ENCODE measurements around the gene PAN3. TPM values are rescaled to one million over a fixed set of nuclear protein-coding genes. Genes with fewer than 3 reads are reported as not detected.

Gene PAN3
- polyA plus RNA-seq, 1 experiment, result 10.7 TPM

DNA sequence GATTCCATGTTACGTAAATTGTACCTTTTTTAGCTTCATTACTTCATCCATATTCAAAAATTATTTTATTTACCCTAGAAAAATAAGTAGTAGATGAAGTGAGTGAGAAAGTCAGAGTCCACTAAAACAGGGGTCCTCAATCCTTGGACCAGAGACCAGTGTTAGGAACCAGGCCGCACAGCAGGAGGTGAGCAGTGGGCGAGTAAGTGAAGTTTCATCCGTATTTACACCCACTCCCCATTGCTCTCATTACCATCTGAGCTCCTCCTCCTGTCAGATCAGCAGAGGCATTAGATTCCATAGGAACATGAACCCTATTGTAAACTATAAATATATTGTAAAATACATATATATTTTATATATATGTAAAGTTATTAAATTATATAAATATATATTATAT lies 119.0 kb downstream of the PAN3 start:
- peaks cover 2% of the 10 kb centered on the region; the same call in 1 of the 2 replicates for H3K36me3 ChIP-seq (ENCODE audit: control insufficient read depth, insufficient read depth, low read length)
- H3K4me3 ChIP-seq (ENCODE audit: low read depth, low read length), result no peak overlapping the region
- ChIA-PET POLR2A (no interaction called here), CTCF (no interaction called here)
- no peak for DNase-seq (ENCODE audit: low read depth)
- H3K27me3 ChIP-seq (ENCODE audit: control insufficient read depth, insufficient read depth, low read length), result no peaks in the 10 kb centered on the region
- TF ChIP-seq, protein P1, sequence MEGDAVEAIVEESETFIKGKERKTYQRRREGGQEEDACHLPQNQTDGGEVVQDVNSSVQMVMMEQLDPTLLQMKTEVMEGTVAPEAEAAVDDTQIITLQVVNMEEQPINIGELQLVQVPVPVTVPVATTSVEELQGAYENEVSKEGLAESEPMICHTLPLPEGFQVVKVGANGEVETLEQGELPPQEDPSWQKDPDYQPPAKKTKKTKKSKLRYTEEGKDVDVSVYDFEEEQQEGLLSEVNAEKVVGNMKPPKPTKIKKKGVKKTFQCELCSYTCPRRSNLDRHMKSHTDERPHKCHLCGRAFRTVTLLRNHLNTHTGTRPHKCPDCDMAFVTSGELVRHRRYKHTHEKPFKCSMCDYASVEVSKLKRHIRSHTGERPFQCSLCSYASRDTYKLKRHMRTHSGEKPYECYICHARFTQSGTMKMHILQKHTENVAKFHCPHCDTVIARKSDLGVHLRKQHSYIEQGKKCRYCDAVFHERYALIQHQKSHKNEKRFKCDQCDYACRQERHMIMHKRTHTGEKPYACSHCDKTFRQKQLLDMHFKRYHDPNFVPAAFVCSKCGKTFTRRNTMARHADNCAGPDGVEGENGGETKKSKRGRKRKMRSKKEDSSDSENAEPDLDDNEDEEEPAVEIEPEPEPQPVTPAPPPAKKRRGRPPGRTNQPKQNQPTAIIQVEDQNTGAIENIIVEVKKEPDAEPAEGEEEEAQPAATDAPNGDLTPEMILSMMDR (IDR thresholded peaks at IDR 0.05; ENCODE audit: insufficient read depth, low read depth, low read length), result no peak

DNA sequence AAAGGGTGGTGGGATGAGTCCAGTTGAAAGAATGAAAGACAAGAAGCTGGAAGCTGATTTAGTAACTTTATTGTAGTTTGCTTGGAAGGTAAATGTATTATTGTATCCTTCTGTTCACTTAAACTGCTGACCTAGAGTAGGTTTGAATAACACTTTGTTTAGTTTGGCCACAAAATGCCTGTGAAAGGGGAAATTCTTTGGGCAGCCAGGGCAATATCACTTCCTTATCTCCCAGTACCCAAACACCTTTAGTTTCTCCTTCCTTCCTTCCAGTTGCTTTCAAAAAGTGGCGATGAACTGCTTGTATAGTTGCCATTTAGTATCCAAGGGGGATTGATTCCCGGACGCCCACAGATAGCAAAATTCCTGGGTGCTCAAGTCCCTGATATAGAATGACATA lies 120.1 kb downstream of the PAN3 start:
- H3K4me3 ChIP-seq (ENCODE audit: low read depth, low read length), result no peak overlapping the region
- ChIA-PET POLR2A (no interaction called here), CTCF (no interaction called here)
- TF ChIP-seq, protein P1 (IDR thresholded peaks at IDR 0.05; ENCODE audit: insufficient read depth, low read depth, low read length), result no peak
- peaks cover 2% of the 10 kb centered on the region; the same call in 1 of the 2 replicates for H3K36me3 ChIP-seq (ENCODE audit: control insufficient read depth, insufficient read depth, low read length)
- DNase-seq (ENCODE audit: low read depth), result no peak
- H3K27me3 ChIP-seq (ENCODE audit: control insufficient read depth, insufficient read depth, low read length), result no peaks in the 10 kb centered on the region

DNA sequence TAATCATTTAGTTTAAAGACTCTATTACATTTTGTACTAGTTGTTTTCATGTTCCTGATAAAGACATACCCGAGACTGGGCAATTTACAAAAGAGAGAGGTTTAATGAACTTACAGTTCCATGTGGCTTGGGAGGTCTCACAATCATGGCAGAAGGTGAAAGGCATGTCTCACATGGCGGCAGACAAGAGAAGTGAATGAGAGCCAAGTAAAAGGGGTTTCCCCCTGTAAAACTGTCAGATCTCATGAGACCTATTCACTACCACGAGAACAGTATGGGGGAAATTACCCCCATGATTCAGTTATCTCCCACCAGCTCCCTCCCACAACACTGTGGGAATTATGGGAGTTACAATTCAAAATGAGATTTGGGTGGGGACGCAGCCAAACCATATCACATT lies 129.2 kb downstream of the PAN3 start:
- H3K4me3 ChIP-seq (ENCODE audit: low read depth, low read length), result no peak overlapping the region
- ChIA-PET POLR2A (no interaction called here), CTCF (no interaction called here)
- peaks cover 5% of the 10 kb centered on the region for H3K36me3 ChIP-seq (ENCODE audit: control insufficient read depth, insufficient read depth, low read length)
- DNase-seq (ENCODE audit: low read depth), result no peak
- no peaks in the 10 kb centered on the region for H3K27me3 ChIP-seq (ENCODE audit: control insufficient read depth, insufficient read depth, low read length)
- TF ChIP-seq, protein P1 (IDR thresholded peaks at IDR 0.05; ENCODE audit: insufficient read depth, low read depth, low read length), result no peak

DNA sequence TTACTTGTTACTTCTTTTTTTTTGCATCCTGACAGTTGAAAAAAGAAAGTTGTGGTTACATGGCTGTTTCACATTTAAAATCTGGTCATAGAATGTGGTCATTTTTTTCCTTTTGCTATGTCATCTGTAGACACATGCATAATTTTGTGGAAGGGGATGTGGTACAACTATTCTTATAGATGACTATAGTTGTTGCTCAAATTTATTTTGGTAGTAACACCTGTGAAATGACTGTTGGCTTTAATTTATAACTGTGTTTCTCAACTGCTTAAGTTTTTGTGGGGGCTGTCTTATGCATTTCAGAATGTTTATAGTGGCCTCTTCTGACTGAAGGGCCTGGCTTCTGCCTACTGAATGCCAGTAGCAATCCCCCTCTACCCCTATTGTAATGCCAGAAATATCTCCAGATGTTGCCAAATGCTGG lies 130.5 kb downstream of the PAN3 start:
- no peak for DNase-seq (ENCODE audit: low read depth)
- TF ChIP-seq, protein P1 (IDR thresholded peaks at IDR 0.05; ENCODE audit: insufficient read depth, low read depth, low read length), result no peak
- CTCF ChIA-PET, result no interaction called here
- POLR2A ChIA-PET, result no interaction called here
- H3K27me3 ChIP-seq (ENCODE audit: control insufficient read depth, insufficient read depth, low read length), result no peaks in the 10 kb centered on the region
- no peak overlapping the region for H3K4me3 ChIP-seq (ENCODE audit: low read depth, low read length)
- peaks cover 5% of the 10 kb centered on the region for H3K36me3 ChIP-seq (ENCODE audit: control insufficient read depth, insufficient read depth, low read length)

DNA sequence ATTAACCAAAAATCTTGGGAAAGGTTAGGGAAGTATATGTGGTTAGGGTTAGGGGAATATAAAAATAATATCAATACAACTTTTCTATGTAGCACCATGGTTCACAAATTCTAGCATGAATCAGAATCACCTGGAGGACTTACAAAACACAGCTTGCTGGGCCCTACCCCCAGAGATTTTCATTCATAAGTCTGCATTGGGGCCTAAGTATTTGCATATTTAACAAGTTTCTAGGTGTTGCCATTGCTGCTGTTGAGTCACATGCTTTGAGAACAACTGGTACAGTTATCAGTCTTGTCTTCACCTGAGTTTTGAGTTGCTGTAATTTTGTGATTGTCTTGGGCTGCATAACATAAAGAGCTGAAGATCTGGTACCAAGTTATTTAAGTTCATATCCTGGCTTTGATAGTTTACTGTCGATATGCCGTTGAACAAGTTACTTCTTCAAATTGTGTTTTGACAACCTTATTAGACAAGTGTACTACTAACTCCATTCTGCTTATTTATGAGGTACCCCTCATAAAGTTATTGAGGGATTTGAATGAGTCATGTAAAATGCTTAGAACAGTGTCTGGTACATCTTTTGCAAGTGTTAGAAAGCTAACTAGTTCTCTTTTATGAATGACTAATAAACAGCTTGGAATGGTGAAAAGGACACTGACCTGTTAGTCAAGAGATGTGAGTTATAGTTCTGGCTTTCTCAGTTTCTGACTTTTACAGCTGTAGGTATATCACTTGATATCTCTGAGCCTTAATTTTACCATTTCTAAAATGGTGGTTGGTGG lies 132.9 kb downstream of the PAN3 start:
- no peak overlapping the region for H3K4me3 ChIP-seq (ENCODE audit: low read depth, low read length)
- no peak for DNase-seq (ENCODE audit: low read depth)
- ChIA-PET CTCF (no interaction called here), POLR2A (interaction anchor here (0.6 kb wide), 1 partner anchor 273 kb away, joined by 5 read pairs; no protein-coding TSS in a partner anchor)
- no peaks in the 10 kb centered on the region for H3K27me3 ChIP-seq (ENCODE audit: control insufficient read depth, insufficient read depth, low read length)
- TF ChIP-seq, protein P1 (IDR thresholded peaks at IDR 0.05; ENCODE audit: insufficient read depth, low read depth, low read length), result no peak
- H3K36me3 ChIP-seq (ENCODE audit: control insufficient read depth, insufficient read depth, low read length), result peaks cover 5% of the 10 kb centered on the region
